A673 (cell line): ENCODE data around the gene TREM1.

ENCODE experiments used
- EZH2 ChIP-seq: fragments of 200-600 bp; sonication (generic); IDR thresholded peaks from 2 replicates; pipeline ENCODE4 v1.6.1; 2017; ENCODE audit warnings: borderline replicate concordance, low read depth, mild to moderate bottlenecking, mixed read lengths, antibody characterized with exemption, low read length; ENCODE audit not compliant: poor library complexity, severe bottlenecking
- TF ChIP-seq, protein P1 (sequence below): fragments of 300-800, 200-600 bp; sonication (generic); conservative IDR thresholded peaks from 2 replicates; pipeline ENCODE4 v1.5.1; 2017; ENCODE audit warnings: low read depth, mild to moderate bottlenecking, antibody characterized with exemption, low read length, moderate library complexity, mixed read lengths

DNA sequence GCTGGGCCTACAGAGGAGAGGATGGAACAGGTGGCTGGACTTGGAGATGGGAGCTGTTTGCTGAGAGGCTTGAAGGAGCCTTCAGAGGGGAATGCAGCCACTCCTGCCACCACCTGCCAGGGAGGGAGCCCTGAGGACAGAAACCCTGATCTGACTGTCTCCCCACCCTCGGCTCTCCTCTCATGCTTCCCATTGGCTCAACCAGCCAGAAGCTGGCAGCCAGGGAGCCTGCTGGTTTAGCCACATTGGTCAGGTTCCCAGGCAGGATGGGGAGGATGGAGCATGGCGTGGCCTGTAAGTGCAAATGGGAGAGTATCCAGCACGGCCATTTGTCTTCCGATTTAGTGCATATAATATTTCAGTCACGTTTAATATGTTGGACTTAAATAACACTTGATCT, 12.8 kb downstream of the TREM1 start:
- TF ChIP-seq, protein P1, sequence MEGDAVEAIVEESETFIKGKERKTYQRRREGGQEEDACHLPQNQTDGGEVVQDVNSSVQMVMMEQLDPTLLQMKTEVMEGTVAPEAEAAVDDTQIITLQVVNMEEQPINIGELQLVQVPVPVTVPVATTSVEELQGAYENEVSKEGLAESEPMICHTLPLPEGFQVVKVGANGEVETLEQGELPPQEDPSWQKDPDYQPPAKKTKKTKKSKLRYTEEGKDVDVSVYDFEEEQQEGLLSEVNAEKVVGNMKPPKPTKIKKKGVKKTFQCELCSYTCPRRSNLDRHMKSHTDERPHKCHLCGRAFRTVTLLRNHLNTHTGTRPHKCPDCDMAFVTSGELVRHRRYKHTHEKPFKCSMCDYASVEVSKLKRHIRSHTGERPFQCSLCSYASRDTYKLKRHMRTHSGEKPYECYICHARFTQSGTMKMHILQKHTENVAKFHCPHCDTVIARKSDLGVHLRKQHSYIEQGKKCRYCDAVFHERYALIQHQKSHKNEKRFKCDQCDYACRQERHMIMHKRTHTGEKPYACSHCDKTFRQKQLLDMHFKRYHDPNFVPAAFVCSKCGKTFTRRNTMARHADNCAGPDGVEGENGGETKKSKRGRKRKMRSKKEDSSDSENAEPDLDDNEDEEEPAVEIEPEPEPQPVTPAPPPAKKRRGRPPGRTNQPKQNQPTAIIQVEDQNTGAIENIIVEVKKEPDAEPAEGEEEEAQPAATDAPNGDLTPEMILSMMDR, result no peak
- TF ChIP-seq EZH2, result no peak
